Cardiac muscle cell (in vitro differentiated cells and primary cell): Measurements from ENCODE around the gene SNU13. TPM values are rescaled to one million over a fixed set of nuclear protein-coding genes. Genes with fewer than 3 reads are reported as not detected.

ENCODE experiments used
- DNase-seq, 2 donors: peaks; one replicate each; pipeline versions ENCODE4 v3.0.0 to v3.0.0-alpha.2; 2010 to 2017; ENCODE audit warnings: low read depth in 1 of 2, low spot score in 1 of 2
- H3K27ac ChIP-seq: fragments of 200-600 bp; sonication (generic); 2 replicates; pipeline ENCODE4 v1.5.1; 2016
- H3K27me3 ChIP-seq: fragments of 200-600 bp; sonication (generic); 2 replicates; pipeline ENCODE4 v1.6.0; 2016; ENCODE audit warnings: control low read depth
- H3K36me3 ChIP-seq: fragments of 200-600 bp; sonication (generic); 2 replicates; pipeline ENCODE4 v1.5.1; 2016; ENCODE audit warnings: control low read depth
- H3K4me1 ChIP-seq: fragments of 200-600 bp; sonication (generic); 2 replicates; pipeline ENCODE4 v1.8.1; 2017; ENCODE audit warnings: low read depth, mild to moderate bottlenecking, mixed run types
- H3K4me3 ChIP-seq: fragments of 200-600 bp; sonication (generic); 2 replicates; pipeline ENCODE4 v1.5.1; 2016; ENCODE audit warnings: mild to moderate bottlenecking
- H3K9me3 ChIP-seq: fragments of 200-600 bp; sonication (generic); 2 replicates; pipeline ENCODE4 v1.5.1; 2017; ENCODE audit warnings: low read depth, mild to moderate bottlenecking, control low read depth
- CTCF ChIP-seq: IDR thresholded peaks from 2 replicates; pipeline ENCODE4 v1.5.1; 2012; ENCODE audit warnings: low read depth, mild to moderate bottlenecking, low read length
- polyA plus RNA-seq: library from polyadenylated mRNA; unstranded; fragments of >200 nt; fragmentation: Nextera tagmentation; extraction: Ambion mirVana; gene quantifications from 2 replicates; pipeline ENCODE4 v1.2.1, GENCODE V29; 2016
- total RNA-seq: library from RNA; depleted of rRNA; stranded (reverse); fragments of >200 nt; gene quantifications from 2 replicates; pipeline ENCODE4 v1.2.3, GENCODE V29; 2016

Gene SNU13
- total and polyA plus RNA-seq, 2 experiments from 2014 or later = 112 to 246 TPM

DNA sequence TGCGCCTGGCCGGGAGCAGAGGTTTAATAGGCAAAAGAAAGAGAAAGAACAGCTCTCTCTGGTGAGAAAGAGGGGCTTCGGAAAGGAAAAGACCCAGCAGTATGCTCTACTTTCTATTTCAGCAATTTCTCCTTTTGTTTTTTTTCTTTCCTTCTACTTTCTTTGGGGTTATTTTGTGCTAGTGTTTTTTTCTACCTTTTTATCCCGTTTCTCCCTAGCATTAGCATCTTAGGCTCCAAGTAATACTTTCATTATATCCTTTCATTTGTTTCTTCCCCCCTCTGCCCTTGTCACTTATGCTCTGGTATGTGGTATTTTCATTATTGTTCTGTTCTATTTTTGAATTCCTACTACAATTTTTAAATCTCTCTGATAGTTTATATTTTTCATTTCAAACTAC is 4.5 kb downstream of the SNU13 start:
- Histone ChIP-seq H3K4me1 (no peaks in the 10 kb centered on the region), H3K36me3 (peaks cover 6% of the 10 kb centered on the region)

GRCh38 chr22:41683616-41684015 is 5.1 kb downstream of the SNU13 start:
- no peak overlapping the region for H3K27ac ChIP-seq
- H3K36me3 ChIP-seq = peaks cover 10% of the 10 kb centered on the region
- no peaks in the 10 kb centered on the region for H3K9me3 ChIP-seq
- H3K4me1 ChIP-seq = no peaks in the 10 kb centered on the region
- DNase-seq = no peak
- no peak overlapping the region for H3K4me3 ChIP-seq
- H3K27me3 ChIP-seq = no peaks in the 10 kb centered on the region
- no peak for TF ChIP-seq CTCF

More for the DNA sequence above, 4.5 kb downstream of the SNU13 start:
- H3K27ac ChIP-seq = no peak overlapping the region
- no peaks in the 10 kb centered on the region for H3K27me3 ChIP-seq
- no peaks in the 10 kb centered on the region for H3K9me3 ChIP-seq
- no peak for TF ChIP-seq CTCF
- DNase-seq = no peak
- H3K4me3 ChIP-seq = no peak overlapping the region

DNA sequence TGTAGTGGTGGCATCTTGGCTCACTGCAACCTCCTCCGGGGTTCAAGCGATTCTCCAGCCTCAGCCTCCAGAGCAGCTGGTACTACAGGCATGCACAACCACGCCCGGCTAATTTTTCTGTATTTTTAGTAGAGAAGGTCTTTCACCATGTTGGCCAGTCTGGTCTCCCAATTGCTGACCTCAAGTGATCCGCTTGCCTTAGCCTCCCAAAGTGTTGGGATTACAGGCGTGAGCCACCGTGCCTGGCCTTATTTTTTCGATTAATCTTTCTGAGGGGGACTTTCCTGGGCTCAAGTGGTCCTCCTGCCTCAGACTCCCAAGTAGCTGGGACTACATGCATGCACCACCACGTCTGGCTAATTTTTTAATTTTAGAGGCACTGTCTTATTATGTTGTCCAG is 5.6 kb downstream of the SNU13 start:
- Histone ChIP-seq H3K36me3 (peaks cover 13% of the 10 kb centered on the region), H3K27me3 (no peaks in the 10 kb centered on the region), H3K4me1 (no peaks in the 10 kb centered on the region), H3K9me3 (no peaks in the 10 kb centered on the region), H3K4me3 (peak overlapping the region; percentile 42), H3K27ac (peak overlapping the region; percentile 84)
- TF ChIP-seq CTCF = no peak
- DNase-seq = no peak

GRCh38 chr22:41682033-41682807 is 6.4 kb downstream of the SNU13 start:
- DNase-seq = peak; percentile 77 to 93
- Histone ChIP-seq H3K27me3 (no peaks in the 10 kb centered on the region), H3K9me3 (no peaks in the 10 kb centered on the region), H3K4me3 (peak overlapping the region; percentile 42), H3K36me3 (peaks cover 13% of the 10 kb centered on the region), H3K4me1 (no peaks in the 10 kb centered on the region), H3K27ac (peak overlapping the region; percentile 84)
- no peak for TF ChIP-seq CTCF

GRCh38 chr22:41681616-41682015 is 7.1 kb downstream of the SNU13 start:
- H3K27ac ChIP-seq = no peak overlapping the region
- H3K4me3 ChIP-seq = peak overlapping the region; percentile 42
- no peaks in the 10 kb centered on the region for H3K27me3 ChIP-seq
- no peaks in the 10 kb centered on the region for H3K4me1 ChIP-seq
- H3K36me3 ChIP-seq = peaks cover 13% of the 10 kb centered on the region
- H3K9me3 ChIP-seq = no peaks in the 10 kb centered on the region
- no peak for DNase-seq
- TF ChIP-seq CTCF = no peak
